ENCODE results near the gene RYR1.
"Not testable (repeated sequence)": the region's sequence is repeated elsewhere in the genome, so short reads cannot be mapped to it uniquely, and the experiment has no call there.

RYR1 gene

DNA sequence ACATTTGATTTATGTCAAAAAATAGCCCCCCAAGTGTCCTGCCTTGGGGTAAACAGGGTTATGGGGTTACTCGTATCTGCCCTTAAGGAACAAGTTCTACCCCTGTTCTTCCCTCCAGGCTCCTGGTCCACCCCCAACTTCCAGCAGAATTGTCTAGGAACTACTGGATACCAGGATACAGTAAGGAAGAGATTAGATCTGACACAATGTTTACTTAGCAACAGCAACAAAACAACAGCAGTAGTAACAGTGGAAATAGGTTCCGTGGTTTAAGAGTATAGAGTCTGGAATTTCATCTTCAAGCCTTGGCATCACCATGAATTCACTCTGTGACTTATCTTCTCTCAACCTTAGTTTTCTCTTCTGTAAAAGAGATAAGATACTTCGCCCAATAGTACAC is 32.3 kb upstream of the RYR1 start:
- DNase-seq: no peak

- DNase-seq: no peak
Measured at GRCh38 chr19:38402623-38402966, 30.9 kb upstream of the RYR1 start.

DNA sequence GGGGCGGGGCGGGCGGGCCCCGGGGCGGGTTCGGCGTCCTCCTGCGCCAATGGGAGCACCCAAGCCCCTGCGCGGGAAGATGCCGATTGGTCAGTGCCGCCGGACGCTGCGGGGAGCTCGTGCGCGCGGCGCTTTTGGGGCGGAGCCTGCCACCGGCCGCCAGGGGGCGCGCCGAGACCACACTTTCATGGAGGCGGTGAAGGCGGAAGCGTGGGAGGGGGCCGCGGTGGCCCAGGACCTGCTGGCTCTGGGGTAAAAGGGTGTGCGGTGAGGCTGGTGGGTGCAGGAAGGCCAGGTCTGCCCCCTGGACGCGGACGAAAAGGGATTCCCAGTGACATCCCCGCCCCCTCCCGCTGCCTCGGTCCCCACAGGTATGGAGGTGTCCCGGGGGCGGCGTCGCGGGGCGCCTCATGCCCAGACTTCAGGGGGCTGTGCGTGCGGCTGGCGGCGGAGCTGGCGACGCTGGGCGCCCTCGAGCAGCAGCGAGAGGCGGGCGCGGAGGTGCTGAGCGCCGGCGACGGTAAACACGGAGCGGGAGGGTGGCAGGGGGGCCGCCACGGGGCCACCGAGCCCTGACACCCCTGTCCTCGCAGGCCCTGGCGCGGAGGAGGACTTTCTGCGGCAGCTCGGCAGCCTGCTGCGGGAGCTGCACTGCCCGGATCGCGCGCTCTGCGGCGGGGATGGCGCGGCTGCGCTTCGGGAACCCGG is 30.4 kb upstream of the RYR1 start, which contains the start of gene FAM98C:
FAM98C (plus strand) TSS at position 127 of the 708 bp plus-strand sequence; CDS start at position 188, 61 bp downstream.
- DNase-seq: peak; percentile 98

DNA sequence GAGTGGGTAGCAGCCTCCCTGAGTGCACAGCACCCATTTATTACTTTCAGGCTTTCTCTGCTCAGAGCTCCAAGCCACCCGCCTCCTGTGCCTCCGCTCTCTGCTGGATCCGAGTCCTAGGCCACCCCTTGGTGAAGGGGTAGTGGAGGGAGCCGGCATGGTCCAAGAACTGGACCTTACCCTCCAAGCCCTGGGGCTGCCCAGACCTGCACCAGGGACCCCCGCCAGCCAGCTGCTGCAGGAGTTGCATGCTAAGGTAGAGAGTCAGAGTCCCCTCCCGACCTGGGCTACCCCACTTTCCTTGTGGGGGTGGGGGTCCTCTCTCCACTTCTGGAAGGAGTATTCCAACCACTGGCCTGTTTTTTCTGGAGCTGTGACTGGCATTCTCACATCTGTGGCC is 28.6 kb upstream of the RYR1 start:
- DNase-seq: no peak

- DNase-seq: no peak
Measured at GRCh38 chr19:38405276-38405675, 28.2 kb upstream of the RYR1 start.

DNA sequence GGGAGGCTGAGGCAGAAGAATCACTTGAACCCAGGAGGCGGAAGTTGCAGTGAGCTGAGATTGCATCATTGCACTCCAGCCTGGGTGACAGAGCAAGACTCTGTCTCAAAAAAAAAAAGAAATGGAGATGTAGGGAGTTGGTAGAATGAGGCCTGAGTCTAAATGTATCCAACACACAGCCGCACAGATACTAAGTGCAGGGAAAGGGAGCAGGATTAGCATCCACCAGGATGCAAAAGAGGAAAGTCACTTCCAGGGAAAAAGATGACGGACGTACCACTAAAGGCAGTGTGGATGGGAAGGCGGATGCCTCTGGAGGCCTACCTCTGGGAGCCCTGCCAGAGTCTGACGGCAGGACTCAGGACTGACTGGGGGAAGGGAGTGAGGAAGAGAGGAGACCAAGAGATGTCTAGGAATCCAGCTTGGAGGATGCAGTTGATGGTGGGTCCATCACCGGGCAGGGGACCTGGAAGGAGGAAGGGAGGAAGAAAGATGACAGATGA is 23.8 kb upstream of the RYR1 start:
- DNase-seq: no peak

- DNase-seq: not testable (repeated sequence)
Measured at GRCh38 chr19:38410407-38410806, 23.1 kb upstream of the RYR1 start.

GRCh38 chr19:38411041-38411712 is 22.3 kb upstream of the RYR1 start:
- no peak for DNase-seq

- DNase-seq: not testable (repeated sequence)
Measured at GRCh38 chr19:38411898-38412297, 21.6 kb upstream of the RYR1 start.

DNA sequence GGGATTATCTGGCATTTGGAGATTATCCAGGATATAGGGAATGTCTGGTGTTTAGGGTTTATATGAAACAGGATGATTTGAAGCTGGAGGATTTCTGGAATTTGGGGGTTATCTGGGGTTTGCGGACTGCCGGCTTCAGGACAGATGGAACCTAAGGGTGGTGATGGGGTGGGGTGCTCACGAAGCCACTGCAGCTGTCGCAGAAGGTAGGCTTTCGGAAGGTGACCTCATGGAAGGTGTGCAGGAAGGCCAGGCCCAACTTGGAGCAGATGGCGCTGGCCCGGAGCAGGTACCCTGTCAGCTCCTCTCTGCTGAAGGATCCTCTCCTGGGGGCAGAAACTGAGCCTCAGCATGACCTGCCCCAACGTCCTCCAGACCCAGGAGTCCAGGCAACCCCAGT is 21.0 kb upstream of the RYR1 start:
- no peak for DNase-seq

- no peak for DNase-seq
Measured at GRCh38 chr19:38412961-38413360, 20.5 kb upstream of the RYR1 start.

DNA sequence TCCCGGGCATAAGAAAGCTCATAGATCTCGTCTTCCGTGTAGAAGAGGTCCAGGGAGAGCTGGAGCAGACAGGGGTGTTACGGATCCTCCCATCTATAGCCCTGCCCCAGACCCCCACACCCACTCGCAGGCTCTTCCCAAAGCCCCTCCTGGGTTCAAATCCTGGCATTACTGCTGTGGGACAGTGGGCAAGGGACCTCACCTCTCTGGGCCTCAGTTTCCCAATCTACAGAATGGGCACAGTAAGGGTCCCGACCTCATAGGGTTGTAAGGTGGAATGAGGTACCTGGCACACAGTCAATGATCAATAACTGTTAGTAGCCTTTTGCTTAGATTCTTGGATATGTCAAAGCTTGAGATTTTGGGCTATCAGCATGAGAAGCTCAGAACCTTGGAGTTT is 20.1 kb upstream of the RYR1 start:
- no peak for DNase-seq

DNA sequence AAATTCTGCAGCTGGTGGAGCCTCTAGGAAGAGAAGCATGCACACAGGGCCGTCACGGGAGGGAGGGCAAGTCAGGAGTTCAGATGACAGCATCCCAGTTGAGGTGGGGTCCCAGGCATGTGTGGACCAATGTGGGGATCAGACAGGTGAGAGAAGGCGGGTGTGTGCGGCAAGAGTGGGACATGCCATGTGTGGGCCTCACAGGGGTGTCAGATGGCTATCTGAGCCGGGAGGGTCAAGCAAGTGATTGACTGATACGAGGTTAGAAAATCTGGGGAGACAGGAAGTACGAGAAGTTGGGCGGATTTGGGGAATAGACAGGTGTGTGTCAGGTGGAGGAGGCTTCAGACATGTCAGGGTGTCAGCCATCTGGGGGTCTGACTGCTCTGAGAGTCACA is 16.3 kb upstream of the RYR1 start:
- no peak for DNase-seq

DNA sequence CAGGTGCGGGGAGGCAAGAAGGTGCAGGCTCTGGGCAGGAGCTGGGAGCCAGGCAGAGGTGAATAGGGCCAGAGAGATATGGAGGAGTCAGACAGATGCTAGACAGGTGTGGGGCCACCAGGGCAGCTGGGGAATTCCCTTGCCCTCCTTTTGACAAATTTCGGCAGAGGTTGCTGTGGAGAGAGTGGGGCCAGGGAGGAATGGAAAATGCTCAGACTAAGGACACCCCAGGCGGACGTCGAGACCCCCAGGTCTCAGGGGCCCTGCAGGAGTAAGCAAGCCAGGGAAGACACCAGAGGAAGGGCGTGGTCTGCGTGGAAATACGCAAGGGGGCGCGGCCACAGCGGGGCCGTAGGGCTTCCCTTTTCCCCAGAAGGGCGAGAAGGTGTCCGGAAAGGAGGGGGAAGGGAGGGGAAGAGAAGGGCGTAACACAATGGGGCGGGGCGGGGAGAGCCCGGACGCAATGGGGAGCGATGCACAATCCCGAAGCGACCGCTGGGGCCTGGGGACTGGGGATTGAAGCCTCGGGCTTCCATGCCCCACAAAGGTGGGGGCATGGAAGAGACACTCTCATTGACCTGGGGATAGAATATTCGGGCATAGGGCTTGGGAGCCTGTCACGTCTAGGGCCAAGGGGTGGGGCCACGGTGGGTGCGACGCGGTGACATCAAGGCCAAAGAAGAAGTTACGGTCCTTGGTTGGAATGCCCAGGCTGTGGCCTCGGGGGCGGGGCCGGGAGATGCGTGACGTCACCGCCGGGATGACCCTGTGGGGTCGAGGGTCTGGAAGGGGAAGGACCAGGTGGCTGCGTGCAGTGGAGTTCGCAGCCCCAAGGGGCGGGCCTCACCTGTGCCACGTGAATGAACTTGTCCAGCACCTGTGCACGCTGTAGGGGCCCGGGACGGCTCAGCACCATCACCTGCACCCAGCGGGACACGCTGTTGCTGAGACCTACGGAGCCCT is 15.7 kb upstream of the RYR1 start:
- DNase-seq: peak; percentile 34

DNA sequence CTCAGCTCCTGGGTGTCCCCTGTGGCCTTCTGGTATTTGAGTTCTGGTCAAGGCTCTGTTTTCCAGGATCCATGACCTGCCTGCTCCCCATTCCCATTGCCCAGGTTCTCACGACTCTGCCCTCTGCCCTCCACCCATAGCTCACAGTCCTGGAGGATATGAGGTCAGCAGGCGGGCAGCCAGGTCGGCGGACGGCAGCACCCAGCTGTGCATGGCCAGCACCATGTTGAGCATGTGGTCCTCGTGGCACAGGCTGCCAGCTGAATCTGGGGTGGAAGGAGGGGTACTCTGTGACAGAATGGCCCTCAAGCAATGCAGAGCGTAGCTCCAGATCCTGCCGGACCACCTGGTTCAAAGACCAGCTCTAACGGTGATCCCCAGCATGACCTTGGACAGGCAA is 12.6 kb upstream of the RYR1 start:
- DNase-seq: no peak

GRCh38 chr19:38421856-38422255 is 11.6 kb upstream of the RYR1 start:
- no peak for DNase-seq

GRCh38 chr19:38422438-38422837 is 11.1 kb upstream of the RYR1 start:
- DNase-seq: no peak

- no peak for DNase-seq
Measured at GRCh38 chr19:38424272-38424671, 9.2 kb upstream of the RYR1 start.

- DNase-seq: no peak
Measured at GRCh38 chr19:38425222-38425809, 8.2 kb upstream of the RYR1 start.

- DNase-seq: no peak
Measured at GRCh38 chr19:38425810-38426466, 7.6 kb upstream of the RYR1 start, which contains the start of gene RASGRP4. Gene RASGRP4 (minus strand): TSS chr19:38426219. CDS start chr19:38426091, 128 bp downstream.

- DNase-seq: not testable (repeated sequence)
Measured at GRCh38 chr19:38427035-38427677, 6.3 kb upstream of the RYR1 start.

Measured in activated effector memory CD4-positive, alpha-beta T cell treated with Interleukin-2 at 50 U/mL for 16 hours (primary cell).